Mucosa of rectum (tissue), 2 donors: Measurements from ENCODE around the gene ZSCAN16.

Source experiments
- H3K27ac ChIP-seq, 2 donors: one replicate each; pipeline ENCODE4 v1.7.0; 2013; ENCODE audit warnings: inconsistent platforms in 2 of 2, low read depth in 2 of 2, low read length in 2 of 2
- H3K27me3 ChIP-seq, 2 donors: one replicate each; pipeline ENCODE4 v1.7.0; 2013; ENCODE audit warnings: low read length in 2 of 2; ENCODE audit not compliant: control insufficient read depth in 2 of 2, insufficient read depth in 2 of 2
- H3K36me3 ChIP-seq, 2 donors: one replicate each; pipeline ENCODE4 v1.7.0; 2013; ENCODE audit warnings: low read length in 2 of 2; ENCODE audit not compliant: control insufficient read depth in 2 of 2, insufficient read depth in 2 of 2
- H3K4me1 ChIP-seq, 2 donors: one replicate each; pipeline ENCODE4 v1.7.0; 2013; ENCODE audit warnings: low read length in 2 of 2, mild to moderate bottlenecking in 1 of 2; ENCODE audit not compliant: control insufficient read depth in 2 of 2, insufficient read depth in 2 of 2
- H3K4me3 ChIP-seq, 2 donors: one replicate each; pipeline ENCODE4 v1.7.0; 2013; ENCODE audit warnings: low read length in 2 of 2
- H3K9ac ChIP-seq, 2 donors: one replicate each; pipeline ENCODE4 v1.7.0; 2013; ENCODE audit warnings: low read length in 2 of 2, low read depth in 1 of 2, mild to moderate bottlenecking in 1 of 2
- H3K9me3 ChIP-seq, 2 donors: one replicate each; pipeline ENCODE4 v1.7.0; 2013; ENCODE audit warnings: low read length in 2 of 2; ENCODE audit not compliant: control insufficient read depth in 2 of 2
- donor health status: healthy.
- donor health status: Normal muscosa, but diverticular disease.

The ZSCAN16 gene

DNA sequence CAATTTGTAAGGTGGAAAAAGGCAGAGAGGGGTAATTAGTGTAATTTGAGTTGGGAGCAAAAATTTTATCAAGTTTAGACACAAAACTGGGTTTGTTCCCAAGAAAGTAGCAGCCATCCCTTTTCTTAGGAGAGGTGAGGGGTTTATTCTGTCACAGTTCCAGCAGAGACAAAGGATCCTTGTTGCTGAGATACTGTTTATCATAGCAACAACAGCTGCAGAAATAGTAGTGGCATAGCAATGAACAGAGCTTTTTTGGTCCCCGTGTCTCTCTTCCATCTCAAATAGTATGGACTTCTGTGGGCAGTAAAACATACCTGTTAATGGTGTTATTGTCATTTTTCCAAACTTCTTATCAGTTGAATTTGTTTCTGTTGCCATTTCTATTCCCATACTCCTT lies 41.2 kb downstream of the ZSCAN16 start:
- Histone ChIP-seq H3K27ac (no peak overlapping the region), H3K9me3 (no peaks in the 10 kb centered on the region), H3K4me3 (no peak overlapping the region), H3K27me3 (no peaks in the 10 kb centered on the region), H3K9ac (no peak overlapping the region), H3K36me3 (no peaks in the 10 kb centered on the region), H3K4me1 (peaks cover 3 to 6% of the 10 kb centered on the region in 2 donors)

DNA sequence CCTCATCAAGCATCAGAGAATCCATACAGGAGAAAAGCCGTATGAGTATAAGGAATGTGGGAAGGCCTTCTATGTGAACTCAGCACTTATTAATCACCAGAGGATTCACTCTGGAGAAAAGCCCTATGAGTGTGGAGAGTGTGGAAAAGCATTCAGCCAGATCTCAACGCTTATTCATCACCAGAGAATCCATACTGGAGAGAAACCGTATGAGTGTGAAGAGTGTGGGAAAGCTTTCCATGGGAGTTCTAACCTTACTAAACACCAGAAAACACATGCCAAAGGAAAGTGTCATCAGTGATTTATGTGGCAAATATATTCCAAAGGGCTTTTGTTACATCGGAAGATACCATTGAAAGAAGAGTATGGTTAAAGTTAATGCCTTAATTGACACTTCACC lies 42.7 kb downstream of the ZSCAN16 start:
- H3K9ac ChIP-seq, result no peak overlapping the region
- H3K4me1 ChIP-seq, result peaks cover 0 to 3% of the 10 kb centered on the region in 2 donors
- no peaks in the 10 kb centered on the region for H3K27me3 ChIP-seq
- H3K9me3 ChIP-seq, result no peaks in the 10 kb centered on the region
- no peak overlapping the region for H3K27ac ChIP-seq
- H3K36me3 ChIP-seq, result no peaks in the 10 kb centered on the region
- H3K4me3 ChIP-seq, result no peak overlapping the region

DNA sequence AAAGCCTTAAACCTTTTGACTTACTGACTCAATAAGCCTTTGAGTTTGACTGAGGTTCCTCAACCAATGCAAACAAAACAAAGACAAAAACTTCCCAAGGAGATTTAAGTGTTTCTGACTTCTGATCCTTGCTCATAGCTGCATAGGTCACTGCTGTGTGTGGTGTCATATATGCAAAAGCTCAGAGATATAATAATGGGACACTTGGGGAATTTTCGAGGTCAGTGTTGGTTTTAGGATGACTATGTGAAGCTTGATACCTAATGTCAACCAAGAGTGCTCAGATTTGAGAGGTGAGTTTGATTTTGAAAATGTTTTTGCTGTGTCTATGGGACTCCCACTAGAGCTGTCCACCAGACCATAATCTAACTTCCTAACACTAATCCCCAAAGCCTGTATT lies 43.5 kb downstream of the ZSCAN16 start:
- Histone ChIP-seq H3K36me3 (no peaks in the 10 kb centered on the region), H3K4me3 (no peak overlapping the region), H3K9me3 (no peaks in the 10 kb centered on the region), H3K4me1 (no peaks in the 10 kb centered on the region), H3K9ac (no peak overlapping the region), H3K27me3 (no peaks in the 10 kb centered on the region), H3K27ac (no peak overlapping the region)

DNA sequence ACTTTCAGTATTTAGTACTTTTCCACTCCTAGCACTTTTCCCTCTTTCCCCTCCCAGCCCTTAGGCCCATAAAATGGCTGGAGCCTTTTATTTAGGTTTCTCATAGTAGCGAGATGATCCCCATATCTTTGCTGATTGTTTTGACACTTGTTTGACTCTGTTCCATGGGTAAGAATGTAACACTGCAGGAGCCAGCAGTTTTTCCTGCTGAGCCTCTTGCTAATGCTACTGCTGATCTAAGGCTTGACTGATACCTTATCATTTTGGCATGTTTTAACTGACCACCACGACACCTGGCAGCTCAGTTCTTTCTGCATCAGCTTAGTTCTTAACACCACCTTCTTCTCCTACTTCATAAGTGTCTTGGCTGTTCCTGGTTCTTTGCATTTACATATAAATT lies 46.9 kb downstream of the ZSCAN16 start:
- H3K4me1 ChIP-seq, result no peaks in the 10 kb centered on the region
- H3K9ac ChIP-seq, result no peak overlapping the region
- no peaks in the 10 kb centered on the region for H3K27me3 ChIP-seq

GRCh38 chr6:28172006-28172405 lies 47.6 kb downstream of the ZSCAN16 start:
- Histone ChIP-seq H3K36me3 (no peaks in the 10 kb centered on the region), H3K9me3 (no peaks in the 10 kb centered on the region), H3K27me3 (no peaks in the 10 kb centered on the region), H3K27ac (no peak overlapping the region), H3K4me3 (no peak overlapping the region), H3K9ac (no peak overlapping the region), H3K4me1 (no peaks in the 10 kb centered on the region)

More for the DNA sequence above, 46.9 kb downstream of the ZSCAN16 start:
- H3K9me3 ChIP-seq, result no peaks in the 10 kb centered on the region
- H3K36me3 ChIP-seq, result no peaks in the 10 kb centered on the region
- no peak overlapping the region for H3K27ac ChIP-seq
- no peak overlapping the region for H3K4me3 ChIP-seq

DNA sequence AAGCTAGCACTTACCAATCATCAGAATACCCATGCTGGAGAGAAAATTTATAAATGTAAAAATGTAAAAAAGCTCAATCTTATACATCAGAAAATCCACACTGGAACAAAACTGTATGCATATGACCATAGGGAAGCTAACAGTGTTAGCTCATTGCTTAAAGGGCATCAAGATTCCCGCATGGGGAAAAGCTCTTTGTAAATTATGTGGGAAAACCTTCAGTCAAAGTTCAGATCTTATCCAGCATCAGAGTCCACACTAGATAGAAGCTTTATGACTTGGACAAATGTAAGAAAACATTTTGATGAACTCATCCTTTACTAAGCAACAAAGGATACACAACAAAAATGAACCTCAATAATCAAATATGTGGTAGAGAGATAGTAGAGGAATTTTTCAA lies 52.0 kb downstream of the ZSCAN16 start:
- no peaks in the 10 kb centered on the region for H3K27me3 ChIP-seq
- H3K4me3 ChIP-seq, result no peak overlapping the region
- H3K36me3 ChIP-seq, result no peaks in the 10 kb centered on the region
- no peak overlapping the region for H3K27ac ChIP-seq
- no peaks in the 10 kb centered on the region for H3K9me3 ChIP-seq
- no peaks in the 10 kb centered on the region for H3K4me1 ChIP-seq
- H3K9ac ChIP-seq, result no peak overlapping the region
